ENCODE data around the gene GOLGA8S.
"Not testable (repeated sequence)": the region's sequence is repeated elsewhere in the genome, so short reads cannot be mapped to it uniquely, and the experiment has no call there.

The GOLGA8S gene

DNA sequence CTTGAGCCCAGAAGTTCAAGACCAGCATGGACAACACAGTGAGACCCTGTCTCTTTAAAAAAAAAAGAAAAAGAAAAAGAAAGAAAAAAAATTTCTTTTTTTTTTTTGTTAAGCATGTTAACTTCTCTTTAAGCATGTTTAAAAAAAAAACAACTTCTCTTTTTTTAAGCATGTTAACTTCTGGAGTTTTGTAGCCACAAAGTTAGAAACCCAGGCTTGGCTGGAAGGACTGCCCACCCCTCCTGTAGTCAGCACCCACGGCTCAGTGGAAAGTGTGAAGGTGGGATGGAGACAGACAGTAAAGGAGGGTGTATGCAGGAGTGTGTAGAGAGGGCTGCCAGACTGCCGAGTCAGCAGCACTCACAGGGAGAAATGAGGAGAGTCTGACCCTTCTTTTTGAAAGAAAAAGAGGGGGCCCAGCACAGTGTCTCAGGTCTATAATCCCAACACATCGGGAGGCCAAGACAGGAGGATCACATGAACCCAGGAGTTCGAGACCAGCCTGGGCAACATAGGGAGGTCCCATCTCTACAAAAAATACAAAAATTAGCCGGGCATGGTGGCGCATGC lies 33.2 kb downstream of the GOLGA8S start:
- Histone ChIP-seq H3K4me3 (ENCODE audit: insufficient read length, low read depth) (no peak overlapping the region), H3K9me3 (ENCODE audit: insufficient read depth, low read length) (no peaks in the 10 kb centered on the region), H3K36me3 (ENCODE audit: insufficient read depth, insufficient read length, low read length) (no peaks in the 10 kb centered on the region), H3K4me1 (ENCODE audit: insufficient read depth, insufficient read length) (no peaks in the 10 kb centered on the region), H3K27me3 (ENCODE audit: insufficient read depth, insufficient read length) (no peaks in the 10 kb centered on the region), H3K9ac (ENCODE audit: insufficient read length, low read depth) (no peak overlapping the region)
- no peak for DNase-seq (ENCODE audit: low read depth, low spot score)
- no peak for TF ChIP-seq SUZ12 (IDR thresholded peaks at IDR 0.05; ENCODE audit: extremely low read depth, insufficient read depth, insufficient read length)

GRCh38 chr15:23395030-23395692 lies 40.6 kb downstream of the GOLGA8S start:
- TF ChIP-seq SUZ12 (IDR thresholded peaks at IDR 0.05; ENCODE audit: extremely low read depth, insufficient read depth, insufficient read length) (no peak), YY1 (IDR thresholded peaks at IDR 0.05; ENCODE audit: insufficient read depth, insufficient read length) (no peak)
- Histone ChIP-seq H3K27me3 (ENCODE audit: insufficient read depth, insufficient read length) (no peaks in the 10 kb centered on the region), H3K4me1 (ENCODE audit: insufficient read depth, insufficient read length) (no peaks in the 10 kb centered on the region), H3K36me3 (ENCODE audit: insufficient read depth, insufficient read length, low read length) (no peaks in the 10 kb centered on the region), H3K4me3 (ENCODE audit: insufficient read length, low read depth) (no peak overlapping the region), H3K9ac (ENCODE audit: insufficient read length, low read depth) (no peak overlapping the region), H3K9me3 (ENCODE audit: insufficient read depth, low read length) (no peaks in the 10 kb centered on the region)
- no peak for DNase-seq (ENCODE audit: low read depth, low spot score)

GRCh38 chr15:23395832-23396231 lies 41.3 kb downstream of the GOLGA8S start:
- Histone ChIP-seq H3K4me1 (ENCODE audit: insufficient read depth, insufficient read length) (no peaks in the 10 kb centered on the region), H3K27me3 (ENCODE audit: insufficient read depth, insufficient read length) (no peaks in the 10 kb centered on the region), H3K36me3 (ENCODE audit: insufficient read depth, insufficient read length, low read length) (no peaks in the 10 kb centered on the region), H3K9me3 (ENCODE audit: insufficient read depth, low read length) (no peaks in the 10 kb centered on the region), H3K4me3 (ENCODE audit: insufficient read length, low read depth) (no peak overlapping the region), H3K9ac (ENCODE audit: insufficient read length, low read depth) (no peak overlapping the region)
- TF ChIP-seq ZNF274 (IDR thresholded peaks at IDR 0.05; ENCODE audit: low read depth, low read length) (no peak), SUZ12 (IDR thresholded peaks at IDR 0.05; ENCODE audit: extremely low read depth, insufficient read depth, insufficient read length) (no peak)
- DNase-seq (ENCODE audit: low read depth, low spot score) = no peak

DNA sequence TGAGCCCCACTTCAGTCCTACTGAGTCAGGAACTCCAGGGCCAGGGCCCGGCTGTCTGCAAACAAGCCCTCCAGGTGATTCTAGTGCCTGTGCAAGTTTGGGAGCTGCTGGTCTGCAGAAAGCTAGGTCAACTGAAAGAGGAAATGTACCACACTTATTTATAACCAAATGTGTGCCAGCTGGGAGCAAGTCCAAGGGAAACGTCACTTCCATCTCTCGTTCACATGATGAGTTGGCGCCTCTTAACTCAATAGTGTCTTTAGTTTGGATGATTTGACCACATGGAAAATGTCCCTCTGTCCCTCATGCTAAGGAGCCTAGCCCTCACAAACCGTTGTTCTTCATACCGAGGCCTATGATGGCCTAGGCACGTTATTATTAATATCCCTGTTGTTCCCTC lies 43.2 kb downstream of the GOLGA8S start:
- H3K4me3 ChIP-seq (ENCODE audit: insufficient read length, low read depth) = no peak overlapping the region
- no peak for TF ChIP-seq SUZ12 (IDR thresholded peaks at IDR 0.05; ENCODE audit: extremely low read depth, insufficient read depth, insufficient read length)
- TF ChIP-seq YY1 (IDR thresholded peaks at IDR 0.05; ENCODE audit: insufficient read depth, insufficient read length) = no peak
- TF ChIP-seq ZNF274 (IDR thresholded peaks at IDR 0.05; ENCODE audit: low read depth, low read length) = no peak
- no peaks in the 10 kb centered on the region for H3K9me3 ChIP-seq (ENCODE audit: insufficient read depth, low read length)
- no peaks in the 10 kb centered on the region for H3K27me3 ChIP-seq (ENCODE audit: insufficient read depth, insufficient read length)
- no peak for DNase-seq (ENCODE audit: low read depth, low spot score)
- no peak overlapping the region for H3K9ac ChIP-seq (ENCODE audit: insufficient read length, low read depth)
- no peaks in the 10 kb centered on the region for H3K4me1 ChIP-seq (ENCODE audit: insufficient read depth, insufficient read length)
- H3K36me3 ChIP-seq (ENCODE audit: insufficient read depth, insufficient read length, low read length) = no peaks in the 10 kb centered on the region

GRCh38 chr15:23398357-23398756 lies 43.8 kb downstream of the GOLGA8S start:
- H3K4me1 ChIP-seq (ENCODE audit: insufficient read depth, insufficient read length); H3K36me3 ChIP-seq (ENCODE audit: insufficient read depth, insufficient read length, low read length); H3K9ac ChIP-seq (ENCODE audit: insufficient read length, low read depth); DNase-seq (ENCODE audit: low read depth, low spot score); H3K27me3 ChIP-seq (ENCODE audit: insufficient read depth, insufficient read length); H3K9me3 ChIP-seq (ENCODE audit: insufficient read depth, low read length); H3K4me3 ChIP-seq (ENCODE audit: insufficient read length, low read depth): not testable (repeated sequence)

DNA sequence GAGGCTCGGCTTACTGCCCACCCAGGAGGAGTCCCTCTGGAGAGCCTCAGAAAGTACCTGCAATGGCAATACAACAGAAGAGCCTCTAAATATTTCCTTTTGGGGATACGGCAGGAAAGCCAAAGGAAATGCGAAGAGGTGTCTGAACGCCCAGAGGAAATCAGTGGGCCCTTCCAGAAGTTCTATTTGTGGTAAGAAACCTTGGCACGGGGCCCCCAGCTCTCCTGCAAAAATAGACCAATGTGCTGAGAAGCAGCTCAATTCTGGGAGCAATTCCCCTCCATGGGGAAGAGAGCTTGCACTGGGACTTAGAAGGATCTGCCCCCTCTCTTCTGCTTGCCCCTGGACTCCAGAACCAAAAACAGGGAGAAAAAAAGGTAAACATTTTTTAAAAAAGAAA lies 44.7 kb downstream of the GOLGA8S start:
- H3K36me3 ChIP-seq (ENCODE audit: insufficient read depth, insufficient read length, low read length); H3K4me1 ChIP-seq (ENCODE audit: insufficient read depth, insufficient read length); H3K9me3 ChIP-seq (ENCODE audit: insufficient read depth, low read length); H3K4me3 ChIP-seq (ENCODE audit: insufficient read length, low read depth); H3K27me3 ChIP-seq (ENCODE audit: insufficient read depth, insufficient read length); H3K9ac ChIP-seq (ENCODE audit: insufficient read length, low read depth); DNase-seq (ENCODE audit: low read depth, low spot score): not testable (repeated sequence)

DNA sequence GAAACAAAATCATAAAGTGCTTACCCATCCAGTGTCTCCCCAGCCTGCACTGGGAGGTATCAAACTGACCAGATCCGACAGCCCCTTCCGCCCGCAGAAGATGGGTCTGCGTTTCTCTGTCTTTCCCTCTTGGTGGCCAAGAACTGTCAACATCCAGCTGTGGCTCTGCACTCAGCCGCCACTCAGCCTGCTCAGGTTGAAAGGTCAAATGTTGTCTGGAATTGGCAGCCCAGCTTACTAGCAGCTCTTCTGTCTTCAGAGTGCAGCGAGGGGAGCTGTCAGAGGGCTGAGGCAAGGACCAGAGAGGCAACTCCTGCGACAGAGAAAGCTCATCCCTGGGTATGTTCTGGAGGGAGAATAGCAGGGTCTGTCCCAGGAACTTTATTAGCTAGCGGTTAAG lies 47.1 kb downstream of the GOLGA8S start:
- H3K4me1 ChIP-seq (ENCODE audit: insufficient read depth, insufficient read length) = no peaks in the 10 kb centered on the region
- H3K27me3 ChIP-seq (ENCODE audit: insufficient read depth, insufficient read length) = no peaks in the 10 kb centered on the region
- TF ChIP-seq YY1 (IDR thresholded peaks at IDR 0.05; ENCODE audit: insufficient read depth, insufficient read length) (no peak), ZNF274 (IDR thresholded peaks at IDR 0.05; ENCODE audit: low read depth, low read length) (no peak), SUZ12 (IDR thresholded peaks at IDR 0.05; ENCODE audit: extremely low read depth, insufficient read depth, insufficient read length) (no peak)
- H3K4me3 ChIP-seq (ENCODE audit: insufficient read length, low read depth) = no peak overlapping the region
- no peaks in the 10 kb centered on the region for H3K9me3 ChIP-seq (ENCODE audit: insufficient read depth, low read length)
- H3K9ac ChIP-seq (ENCODE audit: insufficient read length, low read depth) = no peak overlapping the region
- DNase-seq (ENCODE audit: low read depth, low spot score) = no peak
- no peaks in the 10 kb centered on the region for H3K36me3 ChIP-seq (ENCODE audit: insufficient read depth, insufficient read length, low read length)

DNA sequence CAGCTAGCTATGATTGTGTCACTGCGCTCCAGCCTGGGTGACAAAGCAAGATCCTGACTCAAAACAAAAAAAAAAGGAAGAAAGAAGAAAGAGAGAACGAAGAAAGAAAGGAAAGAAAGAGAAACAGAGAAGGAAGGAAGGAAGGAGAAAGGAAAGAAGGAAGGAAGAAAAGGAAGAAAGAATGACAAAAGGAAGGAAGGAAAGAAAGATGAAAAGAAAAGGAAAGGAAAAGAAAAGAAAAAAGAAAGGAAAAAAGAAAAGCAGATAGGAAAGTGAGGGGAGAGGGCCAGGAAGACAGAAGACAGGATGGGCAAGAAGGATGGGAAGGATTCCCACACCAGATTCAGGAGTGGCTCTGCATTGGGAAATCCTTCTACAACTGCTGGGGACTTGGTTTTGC lies 47.6 kb downstream of the GOLGA8S start:
- Histone ChIP-seq H3K9ac (ENCODE audit: insufficient read length, low read depth) (no peak overlapping the region), H3K4me1 (ENCODE audit: insufficient read depth, insufficient read length) (no peaks in the 10 kb centered on the region), H3K36me3 (ENCODE audit: insufficient read depth, insufficient read length, low read length) (no peaks in the 10 kb centered on the region), H3K27me3 (ENCODE audit: insufficient read depth, insufficient read length) (no peaks in the 10 kb centered on the region), H3K4me3 (ENCODE audit: insufficient read length, low read depth) (no peak overlapping the region), H3K9me3 (ENCODE audit: insufficient read depth, low read length) (no peaks in the 10 kb centered on the region)
- no peak for DNase-seq (ENCODE audit: low read depth, low spot score)
- no peak for TF ChIP-seq ZNF274 (IDR thresholded peaks at IDR 0.05; ENCODE audit: low read depth, low read length)
- no peak for TF ChIP-seq YY1 (IDR thresholded peaks at IDR 0.05; ENCODE audit: insufficient read depth, insufficient read length)
- no peak for TF ChIP-seq SUZ12 (IDR thresholded peaks at IDR 0.05; ENCODE audit: extremely low read depth, insufficient read depth, insufficient read length)

Data from NT2/D1 (cell line).